HCT116 (cell line): ENCODE data around the gene SLC23A1.

Experiments used
- CTCF ChIP-seq, 3 experiments: fragments of 200-600 bp in 1 of 3; sonication (generic) in 1 of 3; IDR thresholded peaks in 2 of 3; conservative IDR thresholded peaks in 1 of 3; 2 replicates each; pipeline ENCODE4 v1.5.1; 2012 to 2017; ENCODE audit warnings: low read depth in 2 of 3, low read length in 2 of 3, antibody characterized with exemption in 1 of 3, borderline replicate concordance in 1 of 3, control low read depth in 1 of 3, mild to moderate bottlenecking in 1 of 3, mixed read lengths in 1 of 3, mixed run types in 1 of 3, moderate library complexity in 1 of 3; ENCODE audit not compliant: insufficient read depth in 1 of 3
- REST ChIP-seq: IDR thresholded peaks from 2 replicates; pipeline ENCODE4 v1.6.1; 2012; ENCODE audit warnings: low read depth

- TF ChIP-seq REST, result no peak
- no peak for TF ChIP-seq CTCF (IDR thresholded peaks at IDR 0.05 in 2 of 3, conservative IDR thresholded peaks at IDR 0.05 in 1 of 3; ENCODE audit: borderline replicate concordance in 1 of 3, insufficient read depth in 1 of 3, low read depth in 2 of 3, low read length in 2 of 3)
Measured at GRCh38 chr5:139399501-139400121, 16.5 kb upstream of the SLC23A1 start.
